Glomerular endothelial cell (primary cell): ENCODE data around the gene GPD2. TPM values are rescaled to one million over a fixed set of nuclear protein-coding genes. Genes with fewer than 3 reads are reported as not detected.

ENCODE experiments used
- DNase-seq: peaks from one replicate; pipeline ENCODE4 v3.0.0-alpha.2; 2011; ENCODE audit warnings: low read depth, low spot score; ENCODE audit errors: extremely low read depth
- total RNA-seq: library from RNA; depleted of rRNA; stranded (reverse); fragments of >200 nt; gene quantifications from 2 replicates; pipeline ENCODE4 v1.2.3, GENCODE V29; 2015

Gene GPD2
- total RNA-seq, 1 donor from 2014 or later = 19.7 TPM

DNA sequence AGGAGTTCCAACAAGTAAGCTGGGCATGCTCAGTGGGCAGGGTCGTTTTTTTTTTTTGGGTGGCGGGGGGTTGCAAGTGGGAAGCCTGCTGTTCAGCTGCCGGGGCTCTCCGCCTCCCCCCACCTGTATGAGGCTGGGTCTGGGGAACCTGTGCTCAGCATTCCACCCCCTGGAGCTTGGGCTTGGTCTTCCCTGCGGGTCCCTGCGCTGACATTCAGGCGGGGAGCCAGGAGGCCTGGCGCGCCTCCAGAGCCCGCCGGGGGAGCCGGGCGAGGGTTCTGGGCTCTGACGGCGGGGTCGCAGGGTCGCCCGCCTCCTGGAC, 822 bp upstream of the GPD2 start:
- no peak for DNase-seq

DNA sequence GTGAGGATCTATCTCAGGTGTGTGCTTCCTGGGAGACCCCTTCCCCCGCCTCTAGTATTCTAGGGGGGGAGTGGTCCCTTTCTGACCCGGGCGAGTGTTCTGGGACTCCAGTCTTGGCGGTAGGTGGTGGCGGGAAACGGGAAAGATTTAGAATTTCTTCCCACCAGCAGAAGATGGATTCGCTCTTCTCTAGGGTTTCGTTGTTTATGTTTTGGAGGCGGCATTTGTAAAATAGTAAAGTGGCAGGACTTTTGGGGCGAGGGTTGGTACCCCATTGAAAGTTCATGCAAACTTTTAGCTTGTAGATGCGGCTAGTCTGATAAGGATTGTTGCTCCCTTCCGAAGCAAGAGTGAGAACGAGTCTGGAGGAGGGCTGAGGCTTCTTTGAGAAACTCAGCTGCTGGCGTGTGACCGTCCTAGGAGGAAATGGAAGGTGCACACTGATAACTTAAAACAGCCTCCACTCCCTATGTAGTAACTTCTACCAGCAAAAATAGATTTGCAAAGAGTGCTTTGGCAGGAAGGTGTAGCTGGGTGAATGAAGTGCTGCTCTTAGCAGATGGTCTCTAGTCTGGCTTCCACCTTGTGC, 412 bp downstream of the GPD2 start:
- no peak for DNase-seq

DNA sequence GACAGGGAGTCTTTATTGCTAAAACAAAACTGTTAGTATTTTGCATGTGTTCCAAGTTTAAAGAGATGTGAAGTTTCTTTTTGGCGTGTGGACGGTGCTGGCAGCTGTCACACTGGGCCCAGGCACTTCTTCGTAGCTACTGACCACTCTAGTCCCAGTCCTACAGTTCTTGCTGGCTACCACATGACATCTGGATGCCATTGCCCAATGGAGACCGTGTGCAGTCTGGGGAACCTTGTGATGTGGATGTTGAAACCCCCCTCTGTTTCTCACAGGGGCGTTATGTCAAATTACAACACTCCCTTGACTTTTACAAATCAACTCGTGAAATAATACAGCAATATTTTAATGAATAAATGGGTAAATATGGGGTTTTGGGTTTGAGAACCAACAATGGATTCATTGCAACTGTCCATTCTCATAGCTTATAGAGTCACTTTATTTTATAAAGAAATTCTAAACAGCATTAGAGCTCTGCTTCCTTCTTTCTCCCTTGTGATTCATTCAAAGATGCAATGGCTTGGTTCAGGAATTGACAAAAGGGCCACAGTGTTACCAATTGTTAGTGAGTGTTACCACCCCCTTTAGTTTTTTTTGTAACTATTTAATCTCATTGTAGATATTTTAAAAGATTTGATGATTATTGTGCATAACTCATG, 1.2 kb downstream of the GPD2 start:
- no peak for DNase-seq

DNA sequence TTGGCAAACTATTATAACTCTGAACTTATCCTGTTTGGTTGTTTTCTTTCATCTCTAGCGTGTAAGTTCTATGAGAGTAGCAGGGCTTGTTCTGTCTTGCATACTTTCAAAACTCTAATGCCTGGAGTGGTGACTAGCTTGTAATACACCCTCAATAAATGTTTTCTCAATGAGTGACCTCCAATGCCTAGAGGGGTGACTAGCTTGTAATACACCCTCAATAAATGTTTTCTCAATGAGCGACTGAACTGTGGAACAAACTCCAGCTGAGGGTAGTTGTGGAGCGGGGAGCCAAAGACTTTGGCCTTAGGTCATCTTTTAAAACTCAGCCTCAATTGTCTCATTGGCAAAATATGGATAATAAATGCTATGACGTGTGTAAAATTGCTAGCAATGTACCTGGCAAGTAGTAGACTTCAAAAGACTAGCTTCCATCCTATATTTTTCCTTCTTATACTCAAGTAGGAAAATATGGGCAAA, 1.8 kb downstream of the GPD2 start:
- DNase-seq = no peak

DNA sequence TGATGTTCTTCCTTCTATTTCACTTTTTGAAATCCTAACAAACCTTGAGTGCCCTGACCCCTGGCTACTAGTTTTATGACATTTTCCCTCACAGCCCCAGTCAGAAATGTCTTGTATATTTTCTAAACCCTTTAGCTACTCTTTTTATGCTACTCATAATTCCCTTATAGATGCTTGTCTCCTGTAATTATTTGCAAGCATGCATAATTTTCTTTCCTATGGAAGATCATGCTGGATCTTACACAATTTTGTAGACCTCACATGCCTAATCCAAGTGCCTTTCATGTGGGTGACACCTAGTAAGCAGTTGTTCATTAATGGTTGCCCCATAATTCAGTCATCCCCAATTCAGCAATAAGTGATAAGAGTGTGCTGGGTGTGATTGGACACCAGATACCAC, 6.9 kb downstream of the GPD2 start:
- no peak for DNase-seq

DNA sequence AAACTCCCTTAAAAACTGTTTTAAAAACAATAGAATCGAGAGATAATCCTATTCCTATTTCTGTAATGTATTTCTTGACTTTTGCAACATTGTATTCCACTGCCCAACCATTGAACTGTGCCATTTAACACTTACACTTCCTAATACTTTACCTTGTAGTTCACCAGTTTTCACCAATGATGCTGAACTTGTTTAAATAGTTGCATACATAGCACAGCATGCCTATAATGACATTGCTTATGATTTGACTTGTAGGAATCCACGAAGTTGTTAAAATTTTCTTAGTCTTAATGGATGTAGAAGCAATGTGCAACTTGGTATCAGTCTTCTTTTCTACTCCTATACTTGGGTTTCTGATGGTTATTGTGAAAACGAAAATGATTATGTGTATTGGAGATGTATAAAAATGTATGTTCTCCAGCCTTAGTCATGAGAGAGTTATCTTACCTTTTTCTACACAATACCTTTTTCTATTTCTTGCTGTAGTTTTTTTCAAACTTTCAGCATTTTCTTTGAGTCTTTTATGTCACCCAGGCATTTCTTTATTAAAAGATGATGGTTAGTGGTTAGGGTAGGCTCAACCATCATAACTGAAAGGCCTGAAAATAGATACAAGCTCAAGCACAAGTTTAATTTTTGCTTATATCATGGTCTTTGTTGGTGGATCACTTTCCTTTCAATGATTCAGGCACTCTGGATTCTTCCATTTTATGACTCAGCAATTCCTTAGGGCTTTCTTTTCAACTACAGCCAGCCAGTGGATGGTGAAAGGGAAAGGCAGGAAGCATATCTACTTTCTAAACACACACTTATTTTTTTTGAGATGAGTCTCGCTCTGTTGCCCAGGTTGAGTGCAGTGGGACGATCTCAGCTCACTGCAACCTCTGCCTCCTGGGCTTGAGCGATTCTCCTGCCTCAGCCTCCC, 9.4 kb downstream of the GPD2 start:
- no peak for DNase-seq

DNA sequence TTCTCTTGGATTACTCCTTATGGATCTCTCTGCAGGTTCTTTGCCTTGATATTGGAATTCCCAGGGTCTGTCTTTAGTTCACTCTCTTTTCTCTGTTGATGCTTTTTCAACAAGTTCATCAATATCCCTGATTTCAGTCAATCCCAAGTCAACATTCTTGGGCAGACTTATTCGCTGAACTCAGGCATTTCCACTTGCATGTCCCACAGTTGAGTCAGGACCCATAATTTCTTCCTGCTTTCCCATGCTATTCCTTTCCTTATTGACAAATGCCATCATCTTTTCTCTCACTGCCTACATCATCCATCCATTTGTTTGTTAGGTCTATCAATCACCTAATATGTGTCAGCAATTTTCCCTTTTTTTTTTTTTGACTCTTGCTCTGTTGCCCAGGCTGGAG, 11.6 kb downstream of the GPD2 start:
- no peak for DNase-seq

DNA sequence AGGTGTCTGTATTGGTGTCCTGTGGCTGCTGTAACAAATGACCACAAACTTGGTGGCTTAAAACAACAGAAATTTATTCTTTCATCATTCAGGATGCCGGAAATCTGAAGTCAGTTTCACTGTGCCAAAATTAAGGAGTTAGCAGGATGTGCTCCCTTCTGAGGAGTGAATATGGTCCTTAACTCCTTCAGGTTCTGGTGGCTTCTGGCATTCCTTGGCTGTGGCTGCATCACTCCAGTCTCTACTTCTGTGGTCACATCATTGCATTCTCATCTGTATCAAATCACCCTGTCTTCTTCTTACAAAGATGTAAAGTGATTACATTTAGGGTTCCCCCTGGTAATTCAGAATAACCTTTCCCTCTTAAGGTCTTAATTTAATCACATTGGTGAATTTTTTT, 12.6 kb downstream of the GPD2 start:
- no peak for DNase-seq

DNA sequence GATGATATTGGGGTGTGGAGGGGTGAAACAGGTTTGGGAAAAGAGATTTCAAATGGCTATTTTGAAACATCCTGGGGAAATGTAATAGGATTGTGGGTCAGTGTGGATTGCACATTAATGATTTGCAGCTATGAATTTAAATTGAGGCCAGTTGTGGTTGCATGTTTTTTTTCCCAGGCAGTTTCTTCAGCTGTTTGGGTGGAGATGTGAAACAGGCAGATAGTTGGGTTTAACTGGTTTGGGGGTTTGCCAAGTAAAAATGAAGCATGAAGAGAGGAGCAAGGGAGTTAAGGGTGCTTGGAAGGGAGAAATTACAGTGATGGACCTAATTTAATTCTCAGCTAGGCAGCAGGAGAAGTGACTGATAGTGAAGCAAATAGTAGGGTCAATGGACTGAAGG, 16.8 kb downstream of the GPD2 start:
- no peak for DNase-seq

DNA sequence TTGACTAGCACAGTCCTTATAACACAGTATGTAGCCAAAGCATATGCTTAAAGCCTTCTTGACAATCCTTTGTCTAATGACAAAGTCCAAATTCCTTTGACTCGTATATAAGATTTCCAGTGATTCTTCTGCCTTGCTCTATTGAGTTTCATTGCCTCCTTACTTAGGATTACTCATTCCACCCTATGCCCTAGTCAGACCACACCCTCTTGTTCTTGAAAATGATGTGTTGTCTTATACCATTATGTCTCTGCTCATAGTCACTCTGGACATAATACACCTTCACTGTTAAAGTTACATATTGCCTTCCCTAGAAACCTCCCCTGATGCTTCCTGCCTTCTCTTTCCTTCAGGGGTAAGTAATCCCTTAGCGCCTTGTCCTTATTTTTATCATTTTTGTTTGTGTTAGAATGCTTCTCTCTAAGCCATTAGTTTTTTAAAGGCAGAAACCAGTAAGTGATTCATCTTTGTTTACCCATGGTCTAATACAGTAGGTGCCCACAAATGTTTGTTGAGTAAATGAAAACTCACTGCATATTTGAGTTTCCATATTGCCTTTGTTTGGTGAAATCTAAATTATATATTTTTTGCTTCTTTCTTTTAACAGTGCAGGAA, 19.3 kb downstream of the GPD2 start:
- DNase-seq = no peak

DNA sequence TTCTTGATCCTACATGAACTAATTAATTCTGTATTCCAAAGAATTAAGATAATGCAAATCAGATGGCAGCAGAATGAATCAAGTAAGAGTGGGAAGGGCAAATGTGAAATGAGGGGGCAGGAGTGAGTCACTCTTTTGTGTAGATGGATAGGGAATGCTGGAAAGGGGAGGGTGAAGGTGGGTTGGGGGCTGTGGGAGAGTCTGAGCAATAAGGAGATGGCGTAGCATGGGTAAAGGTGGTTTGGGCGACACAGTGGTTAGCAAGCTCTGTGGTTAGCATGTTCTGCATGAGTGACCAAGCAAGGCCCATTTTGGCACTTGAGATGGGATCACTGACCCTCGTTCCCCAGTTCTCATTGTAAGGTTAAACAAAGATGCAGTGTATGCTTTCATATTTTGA, 20.4 kb downstream of the GPD2 start:
- DNase-seq = no peak

DNA sequence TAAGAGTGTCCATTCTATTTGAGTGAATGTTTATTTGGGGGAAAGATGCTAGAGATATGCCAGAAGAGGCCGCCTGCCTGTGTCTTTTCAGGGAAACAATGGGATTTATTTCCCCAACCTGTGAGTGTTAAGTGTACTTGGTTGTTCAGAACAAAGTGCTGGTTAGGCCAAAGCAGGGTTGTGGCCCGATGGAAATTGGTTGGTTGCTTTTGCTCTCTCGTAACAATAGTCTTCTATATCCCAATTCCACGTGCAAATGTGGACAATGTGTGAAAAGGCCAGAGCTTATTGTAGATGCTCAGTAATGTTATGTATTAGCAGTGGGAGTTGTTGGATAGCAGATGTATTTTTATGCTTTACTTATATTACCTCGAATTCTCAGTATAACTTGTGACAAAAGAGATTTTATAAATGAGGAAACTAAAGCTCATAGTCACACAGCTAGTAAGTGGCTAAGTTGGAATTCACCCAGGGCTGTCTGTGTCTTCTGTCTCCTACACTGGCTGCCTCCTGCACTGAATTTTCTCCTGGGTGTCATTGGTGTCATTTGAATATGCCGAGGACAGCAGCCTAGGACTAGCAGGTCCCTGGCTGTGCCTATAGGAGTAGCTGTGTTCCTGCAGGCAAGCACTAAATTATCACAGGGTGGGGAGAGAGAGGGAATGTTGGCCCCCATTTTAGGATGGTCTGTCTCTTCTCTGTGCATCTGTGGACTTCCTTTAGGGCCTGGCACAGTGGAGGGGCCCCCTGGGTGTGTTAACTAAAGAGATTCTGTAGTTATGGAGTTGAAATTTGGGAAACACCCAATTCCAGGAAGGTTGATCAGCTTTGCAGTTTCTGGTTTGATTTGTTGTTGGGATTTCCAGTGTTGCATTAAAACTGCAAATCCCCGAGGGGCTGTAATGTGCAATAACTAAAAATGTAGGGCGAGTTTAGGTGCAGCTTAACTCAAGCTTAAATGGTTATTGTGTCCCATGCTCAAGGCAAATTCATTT, 21.6 kb downstream of the GPD2 start:
- DNase-seq = no peak

DNA sequence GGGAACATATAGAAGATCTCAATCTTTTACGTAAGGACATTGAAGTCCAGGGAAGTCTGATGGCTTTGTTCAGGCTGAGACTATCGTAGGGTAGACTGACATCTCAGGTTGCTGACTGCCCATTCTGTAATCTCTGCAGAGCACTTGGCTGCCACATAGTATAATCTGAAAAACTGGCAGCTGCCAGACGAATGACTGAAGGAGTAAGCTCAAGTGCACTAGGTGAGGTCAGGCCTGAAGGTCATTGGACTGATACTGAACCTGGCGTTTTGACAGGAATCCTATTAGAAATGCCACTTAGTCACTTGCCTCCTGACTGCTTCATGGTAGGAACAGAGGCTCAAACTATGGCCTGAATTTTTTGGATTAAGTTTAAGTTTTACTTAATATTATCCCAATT, 23.5 kb downstream of the GPD2 start:
- no peak for DNase-seq

DNA sequence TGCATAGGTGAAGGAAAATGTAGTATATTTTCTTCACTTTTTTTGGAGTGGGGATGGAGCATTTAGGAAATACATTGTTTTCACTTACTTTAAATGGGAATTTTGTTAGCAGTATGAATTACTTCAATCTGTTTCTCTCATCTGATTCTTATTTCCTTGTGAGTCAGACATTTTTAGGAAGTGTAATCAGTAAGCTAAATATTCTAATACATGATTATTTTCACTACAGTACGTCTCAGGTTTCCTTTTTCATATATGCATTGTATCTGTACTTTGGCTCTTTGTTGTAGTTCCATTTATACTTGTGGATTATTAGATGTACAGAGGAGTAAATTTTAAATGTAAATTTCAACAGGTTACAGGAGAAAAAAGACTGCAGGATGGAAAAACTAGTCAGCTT, 27.9 kb downstream of the GPD2 start:
- no peak for DNase-seq

DNA sequence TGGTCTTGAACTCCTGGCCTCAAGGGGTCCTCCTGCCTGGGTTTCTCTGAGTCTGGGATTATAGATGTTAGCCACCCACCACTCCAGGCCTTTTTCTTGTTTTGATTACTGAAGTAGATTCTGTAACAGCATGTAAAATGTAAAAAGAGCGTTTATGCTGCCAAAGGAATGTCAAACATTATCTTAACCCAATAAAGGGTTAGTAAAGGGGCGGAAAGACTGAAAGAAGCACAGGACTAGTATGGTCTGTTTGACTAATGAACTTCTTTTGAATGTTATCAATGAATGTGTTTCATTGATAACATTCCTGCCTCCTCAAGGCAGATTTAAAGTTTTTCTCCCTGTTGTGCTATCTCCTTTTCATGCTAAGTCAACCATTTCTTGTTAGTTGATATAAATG, 29.4 kb downstream of the GPD2 start:
- no peak for DNase-seq

DNA sequence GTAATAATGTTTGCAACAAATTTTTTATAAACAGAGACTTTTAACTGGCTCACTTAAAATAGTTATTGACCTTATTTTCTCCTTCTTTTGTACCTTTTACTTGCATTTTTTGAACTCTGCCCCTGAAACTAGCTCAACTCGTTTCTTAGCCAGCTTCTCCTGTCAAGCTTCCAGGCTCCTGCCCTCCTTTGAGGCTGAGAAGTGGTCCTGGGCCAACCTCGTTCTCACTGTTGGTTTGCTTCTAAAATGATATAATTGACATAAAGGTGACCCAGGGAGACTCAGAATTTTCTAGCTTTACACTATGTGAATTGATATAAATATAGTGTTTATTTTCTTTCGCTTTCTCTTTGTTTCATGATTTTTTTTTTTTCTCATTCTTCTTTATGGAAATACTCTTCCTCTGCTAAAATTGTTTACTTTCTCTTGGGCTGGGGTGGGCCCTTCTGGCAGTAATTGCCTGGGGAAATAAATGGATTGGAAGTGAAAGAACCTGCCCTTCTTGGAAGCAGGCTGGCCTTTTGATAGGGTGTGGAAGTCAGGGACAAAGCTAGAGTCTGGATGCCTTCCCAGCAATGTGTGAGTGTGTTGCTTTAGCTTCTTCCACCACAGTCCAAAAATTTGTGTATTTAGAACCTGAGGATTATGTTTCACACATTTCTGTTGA, 30.7 kb downstream of the GPD2 start:
- DNase-seq = no peak

DNA sequence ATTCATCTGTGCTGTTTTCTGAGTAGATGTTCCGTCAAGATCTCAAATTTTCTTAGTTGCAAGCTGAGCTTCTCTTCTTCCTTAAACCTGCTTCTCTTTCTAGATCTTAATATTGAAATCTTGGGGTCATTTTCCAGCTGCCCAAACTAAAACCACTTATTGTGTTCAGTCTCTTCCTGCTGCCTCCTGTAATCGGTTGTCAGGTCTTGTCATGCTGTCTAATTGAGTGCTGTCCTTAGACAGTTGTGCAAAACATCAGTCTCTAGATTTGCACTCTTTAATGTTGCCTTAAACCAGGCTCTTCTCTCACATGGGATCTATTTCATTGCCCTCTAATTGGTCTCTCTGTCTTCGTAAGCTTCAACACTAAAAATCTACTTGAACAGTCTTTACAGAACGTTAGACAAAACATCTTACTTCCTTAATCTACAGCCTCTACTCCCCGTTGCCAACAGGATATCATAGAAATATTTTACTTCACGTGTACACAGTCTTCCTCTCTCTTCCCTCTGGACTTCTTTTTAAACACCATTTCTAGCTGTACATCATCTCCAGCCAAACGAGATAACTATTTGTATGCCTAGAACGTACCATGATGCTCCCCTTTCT, 34.9 kb downstream of the GPD2 start:
- DNase-seq = no peak

DNA sequence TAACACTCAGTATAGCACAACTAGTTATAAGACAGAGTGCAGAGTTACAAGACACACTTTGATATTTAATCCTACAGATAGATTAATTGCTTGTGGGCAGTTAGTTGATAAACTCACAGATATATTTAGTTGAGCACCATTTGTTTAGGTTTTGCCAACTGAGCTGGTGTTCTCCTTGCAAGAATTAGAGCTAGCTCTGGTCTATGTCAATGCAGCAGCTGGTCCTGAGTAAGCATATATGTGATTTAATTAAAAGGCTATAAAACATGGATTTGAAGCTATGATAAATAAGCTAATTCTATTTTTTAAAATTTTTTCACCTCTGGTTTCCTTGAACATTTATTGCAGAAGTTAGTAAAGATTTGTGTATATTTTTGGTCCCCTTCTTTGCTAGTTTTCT, 35.6 kb downstream of the GPD2 start:
- DNase-seq = no peak

DNA sequence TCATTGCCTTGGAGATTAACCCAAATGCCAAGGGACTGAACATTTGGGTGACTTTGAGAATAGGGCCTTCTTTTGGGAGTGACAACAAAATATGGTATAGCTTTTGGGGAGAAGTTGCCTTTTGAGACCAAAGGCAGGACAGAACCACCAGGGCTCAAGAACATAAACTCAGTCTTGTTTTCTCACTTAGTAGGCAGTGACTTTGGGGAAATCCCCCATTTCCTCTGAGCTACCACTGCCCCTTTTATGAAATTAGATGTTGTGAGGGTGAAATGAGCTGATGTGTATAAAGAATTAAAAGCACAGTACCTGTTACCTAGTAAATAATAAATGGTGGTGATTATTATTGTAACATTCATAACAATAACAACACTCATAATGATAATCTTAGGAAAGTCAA, 36.5 kb downstream of the GPD2 start:
- DNase-seq = no peak
